ENCODE measurements around the gene NAPEPLD. TPM values are rescaled to one million over a fixed set of nuclear protein-coding genes. Genes with fewer than 3 reads are reported as not detected.
A peak's percentile ranks its signal among the peaks of the same experiment; 100 is the strongest.

The NAPEPLD gene
- total and polyA plus RNA-seq, 2 donors (not counting 3 experiments of a cell fraction or from before 2014, with no cell fraction given) = 2.6 to 6.7 TPM

- H3K4me3 ChIP-seq (replicated peaks in 1 of 3; ENCODE audit: insufficient read depth in 1 of 3, low read depth in 1 of 3, low read length in 3 of 3) = no peak overlapping the region
- ChIA-PET POLR2A (no interaction called here), CTCF (interaction anchor here (1.4 kb wide), 1 partner anchor 50 kb away, joined by 4 read pairs; no protein-coding TSS in a partner anchor)
- no peak overlapping the region for H3K9ac ChIP-seq (replicated peaks; ENCODE audit: extremely low read depth, insufficient read depth, low read length)
- H2AFZ ChIP-seq (ENCODE audit: low read depth, low read length) = no peak overlapping the region
- peak; percentile 70 for FAIRE-seq
- H3K4me1 ChIP-seq (ENCODE audit: control insufficient read depth, extremely low read depth, insufficient read depth, low read length) = peaks cover 14% of the 10 kb centered on the region
- TF ChIP-seq JUN (IDR thresholded peaks at IDR 0.05; ENCODE audit: borderline replicate concordance, insufficient read depth, insufficient read length, low read depth) (peak; percentile 8), POLR2AphosphoS5 (IDR thresholded peaks at IDR 0.05; ENCODE audit: insufficient read depth, low read depth, low read length) (peak; percentile 43), POLR2A (IDR thresholded peaks at IDR 0.05; ENCODE audit: low read depth, low read length) (no peak), FOS (IDR thresholded peaks at IDR 0.05; ENCODE audit: borderline replicate concordance, insufficient read depth, low read length) (peak; percentile 79), CTCF (IDR thresholded peaks at IDR 0.05; ENCODE audit: extremely low read depth in 1 of 2, insufficient read depth in 1 of 2, low read depth in 1 of 2, low read length in 2 of 2) (no peak), EZH2 (IDR thresholded peaks at IDR 0.05; ENCODE audit: borderline replicate concordance, low read depth, low read length, severe bottlenecking) (no peak), MYC (IDR thresholded peaks at IDR 0.05; ENCODE audit: low read depth, low read length) (no peak), GATA2 (IDR thresholded peaks at IDR 0.05; ENCODE audit: insufficient read depth, insufficient read length, low read depth, low read length) (no peak)
- TF ChIP-seq, protein P1, sequence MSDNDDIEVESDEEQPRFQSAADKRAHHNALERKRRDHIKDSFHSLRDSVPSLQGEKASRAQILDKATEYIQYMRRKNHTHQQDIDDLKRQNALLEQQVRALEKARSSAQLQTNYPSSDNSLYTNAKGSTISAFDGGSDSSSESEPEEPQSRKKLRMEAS (IDR thresholded peaks at IDR 0.05; ENCODE audit: insufficient read depth, insufficient read length) = no peak
- dilution Hi-C loops (cut with MboI; ENCODE audit: extremely low pct_ligation_motif_present, low sequenced_read_pairs) (no loop called here), intact Hi-C loops (cut with micrococcal nuclease) (no loop called here)
- H3K4me2 ChIP-seq (ENCODE audit: insufficient read depth, low read length) = peak overlapping the region; percentile 53
- H3K27me3 ChIP-seq (ENCODE audit: control insufficient read depth in 2 of 2, insufficient read depth in 2 of 2, low read length in 2 of 2) = no peaks in the 10 kb centered on the region
- no peaks in the 10 kb centered on the region for H3K9me3 ChIP-seq (replicated peaks; ENCODE audit: control insufficient read depth, insufficient read depth, low read length)
- no peaks in the 10 kb centered on the region for H3K9me1 ChIP-seq (replicated peaks; ENCODE audit: control insufficient read depth, extremely low read depth, insufficient read depth, low read length)
- H3K79me2 ChIP-seq (ENCODE audit: control insufficient read depth, insufficient read depth, low read length) = peaks cover 26% of the 10 kb centered on the region
- peak overlapping the region; percentile 30 for H3K27ac ChIP-seq (ENCODE audit: insufficient read depth, low read depth, low read length)
- no peaks in the 10 kb centered on the region for H3K36me3 ChIP-seq (ENCODE audit: control insufficient read depth in 2 of 2, extremely low read depth in 1 of 2, insufficient read depth in 2 of 2, low read length in 2 of 2)
- no peaks in the 10 kb centered on the region for H4K20me1 ChIP-seq (replicated peaks; ENCODE audit: control insufficient read depth, extremely low read depth, insufficient read depth, low read length)
- peak; percentile 49 for DNase-seq (ENCODE audit: low read depth, low spot score)
- BruUV-seq (replicated peaks) = no TSS peak
Observed at GRCh38 chr7:103142494-103142893, 6.4 kb downstream of the NAPEPLD start.

Data from endothelial cell of umbilical vein (primary cell).